Kidney (tissue), 14 donors: Measurements from ENCODE around the gene UST. TPM values are rescaled to one million over a fixed set of nuclear protein-coding genes. Genes with fewer than 3 reads are reported as not detected.

Experiments
- DNase-seq, 5 donors: peaks; one replicate each; pipeline ENCODE4 v3.0.0-alpha.2; 2013 to 2020
- FAIRE-seq: peaks from 2 replicates; lab custom pipeline; 2012; peaks lifted over from hg19 to GRCh38; lab: Jason Lieb, UNC
- H3K27ac ChIP-seq, 2 donors: one replicate each; pipeline ENCODE4 v1.7.0; 2013; ENCODE audit warnings: low read depth in 2 of 2, low read length in 2 of 2, inconsistent platforms in 1 of 2
- H3K27me3 ChIP-seq: one replicate; pipeline ENCODE4 v1.7.1; 2013; ENCODE audit warnings: low read length, inconsistent platforms; ENCODE audit not compliant: control insufficient read depth, insufficient read depth
- H3K36me3 ChIP-seq, 3 donors: one replicate each; pipeline versions ENCODE4 v1.7.0 to v1.7.1; 2013; ENCODE audit warnings: low read length in 3 of 3, control low read depth in 1 of 3, inconsistent platforms in 1 of 3; ENCODE audit not compliant: insufficient read depth in 3 of 3, control insufficient read depth in 2 of 3
- H3K4me1 ChIP-seq, 3 donors: one replicate each; pipeline versions ENCODE4 v1.7.0 to v1.7.1; 2013; ENCODE audit warnings: low read length in 3 of 3, inconsistent platforms in 1 of 3, low read depth in 1 of 3; ENCODE audit not compliant: control insufficient read depth in 2 of 3, insufficient read depth in 2 of 3
- H3K4me3 ChIP-seq, 3 donors: one replicate each; pipeline versions ENCODE4 v1.7.0 to v1.8.1; 2013; ENCODE audit warnings: low read length in 3 of 3, control low read depth in 1 of 3, inconsistent platforms in 1 of 3
- H3K9ac ChIP-seq, 3 donors: one replicate each; pipeline versions ENCODE4 v1.7.0 to v1.7.1; 2013; ENCODE audit warnings: low read length in 3 of 3, control low read depth in 1 of 3, inconsistent platforms in 1 of 3
- H3K9me3 ChIP-seq, 3 donors: one replicate each; pipeline versions ENCODE4 v1.7.0 to v1.7.1; 2013; ENCODE audit warnings: low read length in 3 of 3, control low read depth in 1 of 3, inconsistent platforms in 1 of 3; ENCODE audit not compliant: control insufficient read depth in 2 of 3, insufficient read depth in 1 of 3
- intact Hi-C: fragments of 100-400 bp; cut with DNase I; formaldehyde crosslinking; loops from one replicate; pipeline ENCODE4 v1.11.1; 2022
- polyA plus RNA-seq: library from polyadenylated mRNA; stranded (reverse); fragments of 350-450 nt; fragmentation: Illumina TruSeq; extraction: RNeasy Lipid Tissue Mini Kit (QIAGEN cat#74804); gene quantifications from one replicate; pipeline ENCODE4 v1.2.3, GENCODE V29; 2014; ENCODE audit warnings: low read depth, low replicate concordance; ENCODE audit not compliant: insufficient read depth
- total RNA-seq: library from RNA; stranded (reverse); fragmentation: NEBNext Ultra II Directional; extraction: Animal tissue kit (Norgen Biotek cat#: 25700); gene quantifications from one replicate; pipeline ENCODE4 v1.2.1, GENCODE V29; 2021
- TF ChIP-seq, protein P1 (sequence below): IDR thresholded peaks from 3 replicates; pipeline ENCODE4 v1.5.1; 2012; ENCODE audit warnings: mild to moderate bottlenecking, moderate library complexity, borderline replicate concordance; ENCODE audit not compliant: insufficient read depth; ENCODE audit errors: extremely low read depth
- donor health status: control.
- donor health status: control.
- donor health status: control.
- donor health status: control.
- donor health status: control.
- donor health status: DM: yes; HTN: yes; CAD: no.
- donor health status: Normal renal cell carcinoma (clear cell type).

Gene UST
- total and polyA plus RNA-seq, 2 donors from 2014 or later, result 3.2 to 4.2 TPM

DNA sequence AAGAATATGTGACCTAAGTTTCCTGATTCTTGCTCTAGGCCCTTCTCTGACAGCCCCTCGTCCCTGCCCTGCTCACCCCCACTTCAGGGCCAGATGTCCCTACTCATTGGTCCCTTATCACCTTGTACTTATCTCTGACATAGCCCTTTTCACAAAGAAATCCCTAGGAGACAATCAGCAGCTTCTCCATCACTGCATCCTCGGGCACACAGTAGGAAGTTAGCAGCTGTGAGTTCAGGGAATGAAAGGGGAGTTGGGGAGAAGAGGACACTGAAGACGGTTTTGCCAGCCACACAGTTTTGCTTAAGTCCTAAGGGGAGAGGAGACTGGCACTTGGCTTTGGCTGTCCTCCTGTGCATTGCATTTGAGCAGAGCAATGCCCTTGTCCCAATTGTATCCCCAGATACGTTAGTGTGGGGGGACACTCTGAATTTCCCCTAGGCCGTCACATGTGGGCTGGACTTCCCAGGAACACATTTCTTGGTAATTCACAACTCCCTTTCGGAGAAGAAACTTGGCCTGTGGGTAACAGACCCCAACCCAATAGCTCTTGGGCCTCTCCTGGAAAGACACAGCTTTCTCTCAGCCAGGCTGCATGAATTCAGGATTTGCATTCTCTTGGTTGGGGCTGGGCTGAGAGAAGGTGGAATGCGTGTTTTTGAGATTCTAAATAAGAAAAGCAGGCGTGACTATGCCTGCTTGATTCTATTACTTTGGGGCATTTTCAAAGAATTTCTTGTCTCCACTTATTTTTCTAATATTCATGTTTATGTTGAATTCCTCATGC lies 177.6 kb downstream of the UST start:
- TF ChIP-seq, protein P1, sequence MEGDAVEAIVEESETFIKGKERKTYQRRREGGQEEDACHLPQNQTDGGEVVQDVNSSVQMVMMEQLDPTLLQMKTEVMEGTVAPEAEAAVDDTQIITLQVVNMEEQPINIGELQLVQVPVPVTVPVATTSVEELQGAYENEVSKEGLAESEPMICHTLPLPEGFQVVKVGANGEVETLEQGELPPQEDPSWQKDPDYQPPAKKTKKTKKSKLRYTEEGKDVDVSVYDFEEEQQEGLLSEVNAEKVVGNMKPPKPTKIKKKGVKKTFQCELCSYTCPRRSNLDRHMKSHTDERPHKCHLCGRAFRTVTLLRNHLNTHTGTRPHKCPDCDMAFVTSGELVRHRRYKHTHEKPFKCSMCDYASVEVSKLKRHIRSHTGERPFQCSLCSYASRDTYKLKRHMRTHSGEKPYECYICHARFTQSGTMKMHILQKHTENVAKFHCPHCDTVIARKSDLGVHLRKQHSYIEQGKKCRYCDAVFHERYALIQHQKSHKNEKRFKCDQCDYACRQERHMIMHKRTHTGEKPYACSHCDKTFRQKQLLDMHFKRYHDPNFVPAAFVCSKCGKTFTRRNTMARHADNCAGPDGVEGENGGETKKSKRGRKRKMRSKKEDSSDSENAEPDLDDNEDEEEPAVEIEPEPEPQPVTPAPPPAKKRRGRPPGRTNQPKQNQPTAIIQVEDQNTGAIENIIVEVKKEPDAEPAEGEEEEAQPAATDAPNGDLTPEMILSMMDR, result no peak
- FAIRE-seq, result no peak
- intact Hi-C loops, result no loop called here

DNA sequence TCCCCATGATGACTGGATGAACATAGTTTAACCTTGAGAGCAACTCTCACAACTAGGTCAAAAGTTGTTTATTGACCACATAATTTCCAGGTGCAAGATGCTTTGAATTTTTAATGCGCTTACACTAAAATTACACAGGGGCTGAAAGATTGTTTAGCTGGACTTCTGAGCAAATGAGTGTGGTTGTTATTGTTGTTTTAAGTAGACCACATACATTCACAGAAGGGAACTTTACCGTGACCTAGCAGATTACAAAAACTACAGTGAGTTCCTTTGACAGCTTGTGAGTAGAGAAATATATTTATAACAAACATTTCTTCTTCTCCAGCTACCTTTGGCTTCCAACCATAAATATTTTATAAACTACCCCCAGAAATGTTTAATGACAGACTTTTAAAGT lies 178.9 kb downstream of the UST start:
- Histone ChIP-seq H3K4me1 (peaks cover 0 to 3% (median 0%) of the 10 kb centered on the region in 3 donors), H3K36me3 (no peaks in the 10 kb centered on the region), H3K9me3 (no peaks in the 10 kb centered on the region), H3K9ac (no peak overlapping the region), H3K27me3 (no peaks in the 10 kb centered on the region), H3K4me3 (no peak overlapping the region), H3K27ac (no peak overlapping the region)
- intact Hi-C loops, result no loop called here
- FAIRE-seq (peak; percentile 11), DNase-seq (no peak)
- TF ChIP-seq, protein P1, result no peak

More for the DNA sequence above, 177.6 kb downstream of the UST start:
- DNase-seq, result no peak
- H3K27me3 ChIP-seq, result no peaks in the 10 kb centered on the region
- H3K9me3 ChIP-seq, result no peaks in the 10 kb centered on the region
- H3K4me3 ChIP-seq, result no peak overlapping the region
- no peak overlapping the region for H3K27ac ChIP-seq
- H3K36me3 ChIP-seq, result no peaks in the 10 kb centered on the region
- H3K9ac ChIP-seq, result no peak overlapping the region
- peaks cover 0 to 3% (median 0%) of the 10 kb centered on the region in 3 donors for H3K4me1 ChIP-seq

DNA sequence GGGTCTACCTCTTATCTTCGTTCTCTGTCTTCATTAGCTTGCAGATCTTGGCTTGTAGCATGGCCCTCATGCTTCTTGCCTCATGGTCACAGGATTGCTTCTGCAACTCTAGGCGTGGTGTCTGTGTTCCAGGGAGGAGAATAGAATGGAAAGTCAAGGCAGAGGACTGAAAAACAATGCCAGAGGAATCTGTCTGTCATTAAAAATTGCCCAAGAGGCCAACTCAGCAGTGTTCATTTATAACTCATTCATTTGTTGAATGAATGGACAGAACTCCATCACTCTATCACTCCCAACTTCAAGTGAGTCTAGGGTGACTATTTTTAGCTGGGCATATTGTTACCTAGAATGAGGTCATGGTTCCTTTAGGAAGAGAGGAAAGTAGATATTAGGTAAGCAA lies 179.6 kb downstream of the UST start:
- FAIRE-seq, result no peak
- Histone ChIP-seq H3K9me3 (no peaks in the 10 kb centered on the region), H3K9ac (no peak overlapping the region), H3K4me3 (no peak overlapping the region), H3K4me1 (peaks cover 0 to 3% (median 0%) of the 10 kb centered on the region in 3 donors), H3K27ac (no peak overlapping the region), H3K27me3 (no peaks in the 10 kb centered on the region), H3K36me3 (no peaks in the 10 kb centered on the region)
- intact Hi-C loops, result no loop called here
- TF ChIP-seq, protein P1, result no peak
- no peak for DNase-seq
